Endothelial cell of umbilical vein (primary cell): ENCODE data around the gene FAXDC2. TPM values are rescaled to one million over a fixed set of nuclear protein-coding genes. Genes with fewer than 3 reads are reported as not detected.
A peak's percentile ranks its signal among the peaks of the same experiment; 100 is the strongest.

ENCODE experiments used
- BruUV-seq: library from RNA; stranded (reverse); fragments of 400-500 nt; replicated peaks from 2 replicates; lab custom pipeline; 2021; lab: Mats Ljungman, UMichigan
- CTCF ChIA-PET: fragments of 300-600, 350-600 bp; sonication (Branson Sonifier 250); formaldehyde crosslinking; loops from one replicate; lab custom pipeline; 2021; ENCODE audit warnings: antibody characterized with exemption, inconsistent platforms; lab: Charles Lee
- POLR2A ChIA-PET: fragments of 300-600, 350-600 bp; sonication (Branson Sonifier 250); formaldehyde crosslinking; loops from one replicate; lab custom pipeline; 2021; ENCODE audit warnings: antibody characterized with exemption, inconsistent platforms; lab: Charles Lee
- DNase-seq: peaks from one replicate; pipeline ENCODE4 v3.0.0-alpha.2; 2011; ENCODE audit warnings: low read depth, low spot score
- FAIRE-seq: peaks from 2 replicates; lab custom pipeline; 2011; peaks lifted over from hg19 to GRCh38; lab: Jason Lieb, UNC
- H2AFZ ChIP-seq: 2 replicates; pipeline ENCODE4 v1.6.0; 2012; ENCODE audit warnings: low read depth, low read length, control low read depth, inconsistent platforms
- H3K27ac ChIP-seq: 2 replicates; pipeline ENCODE4 v1.5.1; 2011; ENCODE audit warnings: low read depth, mild to moderate bottlenecking, control low read depth, low read length, moderate library complexity; ENCODE audit not compliant: insufficient read depth
- H3K27me3 ChIP-seq, 2 experiments: 2 replicates each; pipeline versions ENCODE4 v1.6.0 to v1.6.1; 2011; ENCODE audit warnings: low read length in 2 of 2, mixed read lengths in 1 of 2; ENCODE audit not compliant: control insufficient read depth in 2 of 2, insufficient read depth in 2 of 2
- H3K36me3 ChIP-seq, 2 experiments: 2 replicates in 1 of 2; 3 replicates in 1 of 2; pipeline ENCODE4 v1.5.1; 2011; ENCODE audit warnings: low read length in 2 of 2, mild to moderate bottlenecking in 1 of 2, moderate library complexity in 1 of 2; ENCODE audit not compliant: control insufficient read depth in 2 of 2, insufficient read depth in 2 of 2; ENCODE audit errors: extremely low read depth in 1 of 2
- H3K4me1 ChIP-seq: 3 replicates; pipeline ENCODE4 v1.5.1; 2011; ENCODE audit warnings: mild to moderate bottlenecking, low read length; ENCODE audit not compliant: control insufficient read depth, insufficient read depth; ENCODE audit errors: extremely low read depth
- H3K4me2 ChIP-seq: 2 replicates; pipeline ENCODE4 v1.6.1; 2011; ENCODE audit warnings: low read length, control low read depth, mixed read lengths; ENCODE audit not compliant: insufficient read depth
- H3K4me3 ChIP-seq, 3 experiments: fragments of 200-600 bp in 1 of 3; sonication (generic), shearing (Covaris generic) in 1 of 3; replicated peaks in 1 of 3; 2 replicates each; pipeline ENCODE4 v1.5.1; 2011 to 2016; ENCODE audit warnings: control low read depth in 3 of 3, low read length in 3 of 3, mild to moderate bottlenecking in 2 of 3, inconsistent platforms in 1 of 3, low read depth in 1 of 3, moderate library complexity in 1 of 3; ENCODE audit not compliant: insufficient read depth in 1 of 3
- H3K79me2 ChIP-seq: 2 replicates; pipeline ENCODE4 v1.6.0; 2012; ENCODE audit warnings: low read length, inconsistent platforms; ENCODE audit not compliant: control insufficient read depth, insufficient read depth
- H3K9ac ChIP-seq: replicated peaks from 2 replicates; pipeline ENCODE3; 2011; ENCODE audit warnings: low read length, control low read depth; ENCODE audit not compliant: insufficient read depth; ENCODE audit errors: extremely low read depth
- H3K9me1 ChIP-seq: replicated peaks from 3 replicates; pipeline ENCODE4 v1.6.0; 2011; ENCODE audit warnings: mild to moderate bottlenecking, low read length; ENCODE audit not compliant: control insufficient read depth, insufficient read depth; ENCODE audit errors: extremely low read depth
- H3K9me3 ChIP-seq: replicated peaks from 2 replicates; pipeline ENCODE4 v1.5.1; 2012; ENCODE audit warnings: low read length, inconsistent platforms; ENCODE audit not compliant: control insufficient read depth, insufficient read depth
- H4K20me1 ChIP-seq: replicated peaks from 2 replicates; pipeline ENCODE3; 2011; ENCODE audit warnings: mild to moderate bottlenecking, low read length; ENCODE audit not compliant: control insufficient read depth, insufficient read depth; ENCODE audit errors: extremely low read depth
- EZH2 ChIP-seq: IDR thresholded peaks from 2 replicates; pipeline ENCODE4 v1.6.1; 2012; ENCODE audit warnings: borderline replicate concordance, low read depth, mild to moderate bottlenecking, moderate library complexity, low read length, inconsistent platforms; ENCODE audit not compliant: severe bottlenecking
- FOS ChIP-seq: IDR thresholded peaks from 2 replicates; pipeline ENCODE4 v1.6.1; 2011; ENCODE audit warnings: mild to moderate bottlenecking, low read length, moderate library complexity, borderline replicate concordance; ENCODE audit not compliant: insufficient read depth
- GATA2 ChIP-seq: IDR thresholded peaks from 2 replicates; pipeline ENCODE4 v1.7.0; 2011; ENCODE audit warnings: low read depth, mild to moderate bottlenecking, moderate library complexity, mixed read lengths, low read length; ENCODE audit not compliant: insufficient read length, insufficient read depth
- JUN ChIP-seq: IDR thresholded peaks from 2 replicates; pipeline ENCODE4 v1.6.1; 2011; ENCODE audit warnings: borderline replicate concordance, low read depth; ENCODE audit not compliant: insufficient read length, insufficient read depth
- MYC ChIP-seq: IDR thresholded peaks from one replicate; pipeline ENCODE4 v1.6.1; 2011; ENCODE audit warnings: mild to moderate bottlenecking, low read depth, low read length
- POLR2A ChIP-seq: IDR thresholded peaks from 2 replicates; pipeline ENCODE4 v1.6.1; 2012; ENCODE audit warnings: low read depth, mild to moderate bottlenecking, control low read depth, low read length
- POLR2AphosphoS5 ChIP-seq: IDR thresholded peaks from 2 replicates; pipeline ENCODE4 v1.6.1; 2012; ENCODE audit warnings: low read depth, mild to moderate bottlenecking, control low read depth, low read length, moderate library complexity; ENCODE audit not compliant: insufficient read depth
- dilution Hi-C: fragments of 300-500 bp; cut with MboI; formaldehyde crosslinking; loops from one replicate; pipeline ENCODE4 v1.15.0; 2019; ENCODE audit warnings: low sequenced_read_pairs; ENCODE audit not compliant: extremely low pct_ligation_motif_present
- intact Hi-C: fragments of 100-400 bp; cut with micrococcal nuclease; formaldehyde crosslinking; loops from one replicate; pipeline ENCODE4 v1.10.0; 2022
- polyA plus RNA-seq, 4 experiments: library from polyadenylated mRNA; depleted of rRNA in 3 of 4; stranded (reverse) in 3 of 4; unstranded in 1 of 4; fragments of >200 nt; gene quantifications; 2 replicates each; pipeline versions ENCODE4 v1.2.1 to v1.2.3, GENCODE V29; 2011 to 2012; ENCODE audit warnings: missing spikeins in 1 of 4
- total RNA-seq: library from RNA; stranded (reverse); gene quantifications from 2 replicates; pipeline ENCODE4 v1.2.3, GENCODE V29; 2021
- TF ChIP-seq, protein P1 (sequence below): IDR thresholded peaks from 2 replicates; pipeline ENCODE4 v1.6.1; 2011; ENCODE audit not compliant: insufficient read depth, insufficient read length
- TF ChIP-seq, protein P2 (sequence below), 2 donors: IDR thresholded peaks; 1 replicate in 1 of 2; 2 replicates in 1 of 2; pipeline ENCODE4 v1.5.1; 2011; ENCODE audit warnings: low read length in 2 of 2, mild to moderate bottlenecking in 2 of 2, moderate library complexity in 2 of 2, control low read depth in 1 of 2, inconsistent platforms in 1 of 2, low read depth in 1 of 2; ENCODE audit not compliant: insufficient read depth in 1 of 2; ENCODE audit errors: extremely low read depth in 1 of 2

Gene FAXDC2
- total and polyA plus RNA-seq, 2 donors (not counting 3 experiments of a cell fraction or from before 2014, with no cell fraction given): 8.3 to 12.0 TPM

DNA sequence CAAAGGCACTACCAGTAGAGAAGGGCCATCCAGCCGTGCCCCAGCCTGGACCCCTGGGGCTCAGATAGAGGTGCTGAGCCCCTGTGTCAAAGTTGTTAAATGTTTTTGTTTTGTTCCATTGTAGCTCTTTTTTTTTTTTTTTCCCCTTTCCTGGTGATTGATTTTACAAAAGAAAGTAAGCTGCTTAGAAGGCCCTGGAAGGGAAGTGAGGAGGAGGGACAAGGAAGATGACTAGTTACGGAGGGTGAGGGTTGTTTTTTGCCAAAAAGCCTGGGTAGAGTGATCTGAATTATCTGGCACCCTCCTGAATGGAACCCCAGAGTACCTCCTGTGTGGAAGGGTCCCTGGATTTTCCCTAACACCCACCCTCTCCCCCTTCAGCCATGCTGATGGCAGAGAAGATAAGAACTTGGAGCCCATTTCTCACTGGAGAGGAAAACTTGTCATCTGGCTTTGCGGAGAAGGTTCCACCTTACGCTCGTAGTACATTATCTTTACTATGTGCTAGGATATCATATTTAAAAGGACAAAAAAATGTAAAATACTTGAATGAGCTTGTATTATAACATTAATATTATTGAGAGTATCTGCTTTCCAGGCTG, 33.4 kb downstream of the FAXDC2 start:
- ChIA-PET POLR2A (no interaction called here), CTCF (interaction anchor here (0.7 to 1.1 kb wide), 3 partner anchors 18 to 167 kb away, joined by 3 to 5 read pairs (median 3); no protein-coding TSS in a partner anchor)
- TF ChIP-seq EZH2 (no peak), JUN (no peak), GATA2 (peak; percentile 40)
- Histone ChIP-seq H3K27me3 (no peaks in the 10 kb centered on the region), H3K4me1 (peaks cover 3% of the 10 kb centered on the region), H3K79me2 (no peaks in the 10 kb centered on the region), H2AFZ (no peak overlapping the region), H3K4me2 (no peak overlapping the region), H3K27ac (no peak overlapping the region), H3K9ac (no peak overlapping the region), H3K9me3 (no peaks in the 10 kb centered on the region), H3K36me3 (peaks cover 12 to 35% of the 10 kb centered on the region in 2 experiments), H4K20me1 (no peaks in the 10 kb centered on the region), H3K9me1 (no peaks in the 10 kb centered on the region), H3K4me3 (no peak overlapping the region)
- intact Hi-C loops: no loop called here
- DNase-seq: peak; percentile 56
- dilution Hi-C loops: no loop called here
- FAIRE-seq: peak; percentile 65
- TSS peak; percentile 18 for BruUV-seq

DNA sequence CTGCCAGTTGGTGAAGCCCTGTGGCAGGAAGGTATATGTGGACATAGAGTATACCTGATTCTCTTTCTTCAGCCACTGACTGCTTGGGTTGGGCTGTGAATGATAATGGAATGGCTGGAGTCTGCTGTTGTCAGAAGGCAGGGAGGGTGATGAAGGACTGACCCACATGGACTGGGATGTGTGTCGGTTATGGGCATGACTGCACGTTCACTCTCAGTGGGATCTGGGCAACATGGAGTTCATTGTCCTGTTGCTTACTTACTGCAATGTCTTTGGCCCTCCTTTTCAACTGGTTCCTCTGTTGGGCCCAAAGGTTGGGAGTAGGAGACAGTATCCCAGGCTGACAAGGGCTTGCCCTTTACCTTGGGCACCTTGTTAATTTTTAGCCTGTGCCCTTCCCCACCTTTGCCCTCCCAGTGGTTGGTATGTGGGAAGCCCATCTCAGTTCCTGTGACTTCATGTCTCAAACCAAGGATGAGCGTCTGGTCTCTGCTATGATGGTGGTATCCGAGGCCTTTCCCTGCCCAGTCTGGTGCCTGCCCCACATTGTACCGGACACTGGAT, 34.6 kb downstream of the FAXDC2 start:
- no peak overlapping the region for H3K27ac ChIP-seq
- H3K27me3 ChIP-seq: no peaks in the 10 kb centered on the region
- H3K4me2 ChIP-seq: no peak overlapping the region
- BruUV-seq: no TSS peak
- peaks cover 18 to 42% of the 10 kb centered on the region in 2 experiments for H3K36me3 ChIP-seq
- dilution Hi-C loops: no loop called here
- TF ChIP-seq JUN (no peak), MYC (no peak), POLR2A (no peak), EZH2 (no peak), GATA2 (no peak), POLR2AphosphoS5 (no peak), FOS (no peak)
- TF ChIP-seq, protein P1, sequence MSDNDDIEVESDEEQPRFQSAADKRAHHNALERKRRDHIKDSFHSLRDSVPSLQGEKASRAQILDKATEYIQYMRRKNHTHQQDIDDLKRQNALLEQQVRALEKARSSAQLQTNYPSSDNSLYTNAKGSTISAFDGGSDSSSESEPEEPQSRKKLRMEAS: no peak
- TF ChIP-seq, protein P2, sequence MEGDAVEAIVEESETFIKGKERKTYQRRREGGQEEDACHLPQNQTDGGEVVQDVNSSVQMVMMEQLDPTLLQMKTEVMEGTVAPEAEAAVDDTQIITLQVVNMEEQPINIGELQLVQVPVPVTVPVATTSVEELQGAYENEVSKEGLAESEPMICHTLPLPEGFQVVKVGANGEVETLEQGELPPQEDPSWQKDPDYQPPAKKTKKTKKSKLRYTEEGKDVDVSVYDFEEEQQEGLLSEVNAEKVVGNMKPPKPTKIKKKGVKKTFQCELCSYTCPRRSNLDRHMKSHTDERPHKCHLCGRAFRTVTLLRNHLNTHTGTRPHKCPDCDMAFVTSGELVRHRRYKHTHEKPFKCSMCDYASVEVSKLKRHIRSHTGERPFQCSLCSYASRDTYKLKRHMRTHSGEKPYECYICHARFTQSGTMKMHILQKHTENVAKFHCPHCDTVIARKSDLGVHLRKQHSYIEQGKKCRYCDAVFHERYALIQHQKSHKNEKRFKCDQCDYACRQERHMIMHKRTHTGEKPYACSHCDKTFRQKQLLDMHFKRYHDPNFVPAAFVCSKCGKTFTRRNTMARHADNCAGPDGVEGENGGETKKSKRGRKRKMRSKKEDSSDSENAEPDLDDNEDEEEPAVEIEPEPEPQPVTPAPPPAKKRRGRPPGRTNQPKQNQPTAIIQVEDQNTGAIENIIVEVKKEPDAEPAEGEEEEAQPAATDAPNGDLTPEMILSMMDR (IDR thresholded peaks at IDR 0.05; ENCODE audit: extremely low read depth in 1 of 2, insufficient read depth in 1 of 2, low read depth in 1 of 2, low read length in 2 of 2): no peak
- DNase-seq (no peak), FAIRE-seq (no peak)
- no peaks in the 10 kb centered on the region for H3K9me1 ChIP-seq
- H3K9ac ChIP-seq: no peak overlapping the region
- ChIA-PET POLR2A (no interaction called here), CTCF (no interaction called here)
- H3K4me3 ChIP-seq: no peak overlapping the region
- H3K79me2 ChIP-seq: no peaks in the 10 kb centered on the region
- no peaks in the 10 kb centered on the region for H4K20me1 ChIP-seq
- peaks cover 3% of the 10 kb centered on the region for H3K4me1 ChIP-seq
- no peaks in the 10 kb centered on the region for H3K9me3 ChIP-seq
- intact Hi-C loops: no loop called here
- no peak overlapping the region for H2AFZ ChIP-seq
